Testis (tissue), 3 donors: ENCODE data around the gene LPP. TPM values are rescaled to one million over a fixed set of nuclear protein-coding genes. Genes with fewer than 3 reads are reported as not detected.

Source experiments
- DNase-seq: peaks from one replicate; pipeline ENCODE4 v3.0.0-alpha.2; 2019
- H3K27ac ChIP-seq, 2 donors: fragments of 200-600 bp; sonication (generic); one replicate each; pipeline ENCODE4 v1.5.1; 2019
- H3K27me3 ChIP-seq: fragments of 200-600 bp; sonication (generic); one replicate; pipeline ENCODE4 v1.5.1; 2019
- H3K36me3 ChIP-seq: fragments of 200-600 bp; sonication (generic); one replicate; pipeline ENCODE4 v1.5.1; 2017; ENCODE audit warnings: low read depth; ENCODE audit errors: missing control alignments
- H3K4me1 ChIP-seq: fragments of 200-600 bp; sonication (generic); one replicate; pipeline ENCODE4 v1.5.1; 2019
- H3K4me3 ChIP-seq, 2 donors: fragments of 200-600 bp; sonication (generic); one replicate each; pipeline ENCODE4 v1.5.1; 2017 to 2019
- H3K9me3 ChIP-seq: fragments of 200-600 bp; sonication (generic); one replicate; pipeline ENCODE4 v1.5.1; 2017
- POLR2A ChIP-seq: fragments of 450-650 bp; IDR thresholded peaks from one replicate; pipeline ENCODE4 v1.6.1; 2017; ENCODE audit warnings: antibody characterized with exemption, mild to moderate bottlenecking, moderate library complexity
- WGBS, 2 donors: methylation state at CpG; one replicate each; pipeline ENCODE4 v1.1.5; 2018; 5-methylcytosine and 5-hydroxymethylcytosine counted together
- intact Hi-C: fragments of 100-400 bp; cut with DNase I; formaldehyde crosslinking; loops from one replicate; pipeline ENCODE4 v1.15.1; 2023; ENCODE audit warnings: low total_unique reads
- polyA plus RNA-seq: library from polyadenylated mRNA; stranded (reverse); fragments of 350-450 nt; fragmentation: Illumina TruSeq; extraction: RNeasy Lipid Tissue Mini Kit (QIAGEN cat#74804); gene quantifications from one replicate; pipeline ENCODE4 v1.2.3, GENCODE V29; 2014; ENCODE audit warnings: low read depth, low replicate concordance; ENCODE audit not compliant: insufficient read depth
- total RNA-seq, 2 donors: library from RNA; depleted of rRNA; stranded (reverse); fragments of >200 nt; gene quantifications; one replicate each; pipeline ENCODE4 v1.2.3, GENCODE V29; 2016
- TF ChIP-seq, protein P1 (sequence below), 3 experiments: fragments of 450-650 bp in 2 of 3; fragments of 200-600 bp in 1 of 3; sonication (generic) in 1 of 3; IDR thresholded peaks; one replicate each; pipeline ENCODE4 v1.5.1; 2016 to 2019; ENCODE audit warnings: antibody characterized with exemption in 3 of 3, mild to moderate bottlenecking in 2 of 3, moderate library complexity in 1 of 3

LPP gene
- total and polyA plus RNA-seq, 3 donors from 2014 or later = 89.9 to 135 (median 132) TPM

DNA sequence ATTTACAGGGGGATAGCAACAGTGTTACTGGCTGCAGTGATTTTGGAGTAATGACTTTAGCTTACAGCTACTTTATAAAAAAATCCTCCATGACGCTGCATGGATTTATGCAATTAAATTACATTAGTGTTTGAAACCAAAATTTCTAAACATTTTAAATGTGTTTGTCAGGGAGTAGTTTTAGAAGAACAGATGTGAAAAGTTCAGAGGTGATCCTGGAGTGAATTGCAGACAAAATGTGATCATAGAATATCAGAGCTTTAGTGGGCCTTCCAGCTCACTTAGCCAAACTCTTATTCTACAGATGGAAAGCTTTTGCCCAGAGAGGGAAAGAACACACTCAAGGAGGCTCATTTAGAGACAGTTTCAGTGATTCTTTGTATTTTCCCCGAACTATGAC, 376.3 kb downstream of the LPP start:
- no peak overlapping the region for H3K27ac ChIP-seq
- no peaks in the 10 kb centered on the region for H3K36me3 ChIP-seq
- DNase-seq = no peak
- WGBS, 2 donors = 91 to 98% methylated on average over 2 of the region's 2 CpGs
- intact Hi-C loops = no loop called here
- H3K4me3 ChIP-seq = no peak overlapping the region
- no peaks in the 10 kb centered on the region for H3K9me3 ChIP-seq
- TF ChIP-seq, protein P1, sequence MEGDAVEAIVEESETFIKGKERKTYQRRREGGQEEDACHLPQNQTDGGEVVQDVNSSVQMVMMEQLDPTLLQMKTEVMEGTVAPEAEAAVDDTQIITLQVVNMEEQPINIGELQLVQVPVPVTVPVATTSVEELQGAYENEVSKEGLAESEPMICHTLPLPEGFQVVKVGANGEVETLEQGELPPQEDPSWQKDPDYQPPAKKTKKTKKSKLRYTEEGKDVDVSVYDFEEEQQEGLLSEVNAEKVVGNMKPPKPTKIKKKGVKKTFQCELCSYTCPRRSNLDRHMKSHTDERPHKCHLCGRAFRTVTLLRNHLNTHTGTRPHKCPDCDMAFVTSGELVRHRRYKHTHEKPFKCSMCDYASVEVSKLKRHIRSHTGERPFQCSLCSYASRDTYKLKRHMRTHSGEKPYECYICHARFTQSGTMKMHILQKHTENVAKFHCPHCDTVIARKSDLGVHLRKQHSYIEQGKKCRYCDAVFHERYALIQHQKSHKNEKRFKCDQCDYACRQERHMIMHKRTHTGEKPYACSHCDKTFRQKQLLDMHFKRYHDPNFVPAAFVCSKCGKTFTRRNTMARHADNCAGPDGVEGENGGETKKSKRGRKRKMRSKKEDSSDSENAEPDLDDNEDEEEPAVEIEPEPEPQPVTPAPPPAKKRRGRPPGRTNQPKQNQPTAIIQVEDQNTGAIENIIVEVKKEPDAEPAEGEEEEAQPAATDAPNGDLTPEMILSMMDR (IDR thresholded peaks at IDR 0.05) = no peak
- no peak for TF ChIP-seq POLR2A
- no peaks in the 10 kb centered on the region for H3K27me3 ChIP-seq
- H3K4me1 ChIP-seq = no peaks in the 10 kb centered on the region

DNA sequence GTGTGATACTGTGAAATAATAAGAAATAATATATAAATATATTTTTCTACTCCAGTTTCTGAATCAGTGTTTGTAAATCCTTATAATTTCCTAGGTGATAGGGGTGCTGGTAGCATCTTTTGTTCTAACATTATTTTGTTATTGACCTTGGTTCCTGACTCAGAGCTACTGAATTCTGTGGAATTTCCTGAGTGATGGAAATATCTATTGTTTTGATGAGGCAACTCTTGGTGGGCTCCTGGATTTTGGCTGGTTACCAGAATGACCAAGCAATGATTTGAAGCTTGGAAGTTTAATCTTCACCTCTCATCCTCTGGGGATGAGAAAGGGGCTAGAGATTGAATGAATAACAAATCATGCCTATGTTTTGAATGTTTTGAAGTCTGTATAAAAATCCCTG, 377.3 kb downstream of the LPP start:
- TF ChIP-seq, protein P1 (IDR thresholded peaks at IDR 0.05) = no peak
- no peak for TF ChIP-seq POLR2A
- Histone ChIP-seq H3K4me1 (no peaks in the 10 kb centered on the region), H3K36me3 (no peaks in the 10 kb centered on the region), H3K9me3 (no peaks in the 10 kb centered on the region), H3K27ac (no peak overlapping the region), H3K4me3 (no peak overlapping the region), H3K27me3 (no peaks in the 10 kb centered on the region)
- intact Hi-C loops = no loop called here
- no peak for DNase-seq

DNA sequence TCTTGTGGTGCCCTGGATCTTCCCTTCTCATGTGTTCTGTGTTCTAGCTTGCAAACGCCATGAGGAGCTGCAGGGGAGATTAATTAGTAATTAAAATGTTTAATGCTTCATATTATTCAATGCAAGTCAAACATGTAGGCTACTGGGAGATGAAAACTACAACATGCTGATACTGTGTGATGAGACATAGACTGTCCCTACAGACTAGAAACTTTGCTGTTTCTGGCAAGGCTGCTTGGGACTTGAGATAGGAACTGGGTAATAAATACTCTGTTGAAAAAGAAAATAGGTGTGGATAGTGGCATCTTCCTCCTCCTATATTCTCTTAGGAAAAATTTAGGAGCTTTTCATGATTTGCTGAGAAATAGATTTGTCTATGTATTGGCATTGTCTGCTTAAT, 379.2 kb downstream of the LPP start:
- WGBS, 2 donors = 61% methylated on average over 1 of the region's 1 CpG
- Histone ChIP-seq H3K36me3 (no peaks in the 10 kb centered on the region), H3K4me1 (no peaks in the 10 kb centered on the region), H3K9me3 (no peaks in the 10 kb centered on the region), H3K27ac (no peak overlapping the region), H3K27me3 (no peaks in the 10 kb centered on the region), H3K4me3 (no peak overlapping the region)
- DNase-seq = no peak
- intact Hi-C loops = no loop called here
- TF ChIP-seq, protein P1 (IDR thresholded peaks at IDR 0.05) = no peak
- no peak for TF ChIP-seq POLR2A

DNA sequence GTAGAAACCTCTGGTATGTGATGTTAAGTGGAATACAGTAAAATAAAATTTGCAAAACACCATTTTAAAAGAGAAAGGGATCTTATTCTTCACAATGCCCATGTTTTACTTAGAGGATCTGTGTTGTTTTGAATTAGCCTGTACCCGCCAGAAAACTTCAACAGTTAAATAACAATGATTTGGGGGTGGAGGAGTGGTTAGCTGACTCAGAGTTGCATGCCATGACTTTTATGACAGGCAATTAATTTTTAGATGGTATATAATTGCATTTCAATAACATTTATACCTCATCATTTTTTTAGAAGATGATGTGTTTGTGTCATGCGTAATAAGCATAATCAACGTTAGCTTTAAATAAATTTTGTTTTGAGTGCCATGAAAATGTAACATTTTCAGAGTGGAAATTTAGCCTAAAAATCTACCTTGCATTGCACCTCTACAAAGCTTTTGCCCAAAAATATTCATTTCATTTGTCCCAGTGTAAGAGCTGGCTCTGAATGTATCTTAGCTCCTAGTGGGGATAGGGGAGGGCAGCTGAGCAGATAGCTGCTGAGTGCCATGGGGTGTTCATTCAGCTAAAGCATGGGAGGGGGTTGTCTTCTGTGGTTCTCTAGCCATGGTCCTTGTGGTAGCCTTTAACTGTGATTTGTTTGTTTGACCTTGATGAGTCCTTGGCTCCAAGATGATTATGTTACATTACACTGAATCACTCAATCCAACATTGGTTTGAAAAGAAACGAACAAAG, 379.8 kb downstream of the LPP start:
- Histone ChIP-seq H3K4me3 (no peak overlapping the region), H3K9me3 (no peaks in the 10 kb centered on the region), H3K4me1 (no peaks in the 10 kb centered on the region), H3K36me3 (no peaks in the 10 kb centered on the region), H3K27me3 (no peaks in the 10 kb centered on the region), H3K27ac (no peak overlapping the region)
- DNase-seq = no peak
- WGBS, 2 donors = 73 to 78% methylated on average over 4 of the region's 4 CpGs
- TF ChIP-seq, protein P1 (IDR thresholded peaks at IDR 0.05) = no peak
- no peak for TF ChIP-seq POLR2A
- intact Hi-C loops = no loop called here

DNA sequence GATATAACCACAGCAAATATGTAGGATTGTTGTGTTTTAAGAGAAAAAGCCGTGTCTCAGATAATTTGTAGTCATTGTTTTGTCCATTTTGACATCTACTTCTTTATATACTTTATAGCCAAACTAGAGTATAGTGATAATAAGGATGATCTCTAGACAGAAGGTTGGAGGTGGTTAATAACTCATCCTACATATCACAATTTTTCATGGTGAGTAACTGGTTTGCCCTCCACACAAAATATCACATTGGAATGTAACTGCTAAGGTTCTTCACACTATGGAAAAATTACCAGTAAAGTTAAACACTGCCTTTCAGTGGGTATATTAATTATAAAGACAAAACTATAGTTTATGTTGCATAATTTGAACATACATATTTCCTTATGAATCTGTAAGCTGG, 380.7 kb downstream of the LPP start:
- DNase-seq = no peak
- WGBS, 2 donors = 68 to 77% methylated on average over 1 of the region's 1 CpG
- no peak overlapping the region for H3K27ac ChIP-seq
- TF ChIP-seq, protein P1 (IDR thresholded peaks at IDR 0.05) = no peak
- TF ChIP-seq POLR2A = no peak
- intact Hi-C loops = no loop called here
- no peak overlapping the region for H3K4me3 ChIP-seq
- no peaks in the 10 kb centered on the region for H3K27me3 ChIP-seq
- no peaks in the 10 kb centered on the region for H3K9me3 ChIP-seq
- H3K4me1 ChIP-seq = no peaks in the 10 kb centered on the region
- H3K36me3 ChIP-seq = no peaks in the 10 kb centered on the region
